ENCODE measurements around the gene TBC1D19.

The TBC1D19 gene

GRCh38 chr4:26779224-26779623 is 195.3 kb downstream of the TBC1D19 start:
- no peak overlapping the region for H3K27ac ChIP-seq
- H3K4me3 ChIP-seq (ENCODE audit: low read depth, low read length) = no peak overlapping the region
- H3K27me3 ChIP-seq (ENCODE audit: insufficient read depth, low read depth, severe bottlenecking) = no peaks in the 10 kb centered on the region
- H3K9me3 ChIP-seq (ENCODE audit: severe bottlenecking) = peaks cover 2% of the 10 kb centered on the region
- TF ChIP-seq, protein P1, sequence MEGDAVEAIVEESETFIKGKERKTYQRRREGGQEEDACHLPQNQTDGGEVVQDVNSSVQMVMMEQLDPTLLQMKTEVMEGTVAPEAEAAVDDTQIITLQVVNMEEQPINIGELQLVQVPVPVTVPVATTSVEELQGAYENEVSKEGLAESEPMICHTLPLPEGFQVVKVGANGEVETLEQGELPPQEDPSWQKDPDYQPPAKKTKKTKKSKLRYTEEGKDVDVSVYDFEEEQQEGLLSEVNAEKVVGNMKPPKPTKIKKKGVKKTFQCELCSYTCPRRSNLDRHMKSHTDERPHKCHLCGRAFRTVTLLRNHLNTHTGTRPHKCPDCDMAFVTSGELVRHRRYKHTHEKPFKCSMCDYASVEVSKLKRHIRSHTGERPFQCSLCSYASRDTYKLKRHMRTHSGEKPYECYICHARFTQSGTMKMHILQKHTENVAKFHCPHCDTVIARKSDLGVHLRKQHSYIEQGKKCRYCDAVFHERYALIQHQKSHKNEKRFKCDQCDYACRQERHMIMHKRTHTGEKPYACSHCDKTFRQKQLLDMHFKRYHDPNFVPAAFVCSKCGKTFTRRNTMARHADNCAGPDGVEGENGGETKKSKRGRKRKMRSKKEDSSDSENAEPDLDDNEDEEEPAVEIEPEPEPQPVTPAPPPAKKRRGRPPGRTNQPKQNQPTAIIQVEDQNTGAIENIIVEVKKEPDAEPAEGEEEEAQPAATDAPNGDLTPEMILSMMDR (IDR thresholded peaks at IDR 0.05; ENCODE audit: low read depth, low read length) = no peak
- H3K36me3 ChIP-seq = no peaks in the 10 kb centered on the region
- DNase-seq = no peak

GRCh38 chr4:26779674-26780073 is 195.8 kb downstream of the TBC1D19 start:
- no peak overlapping the region for H3K27ac ChIP-seq
- no peaks in the 10 kb centered on the region for H3K27me3 ChIP-seq (ENCODE audit: insufficient read depth, low read depth, severe bottlenecking)
- H3K36me3 ChIP-seq = no peaks in the 10 kb centered on the region
- H3K4me3 ChIP-seq (ENCODE audit: low read depth, low read length) = no peak overlapping the region
- H3K9me3 ChIP-seq (ENCODE audit: severe bottlenecking) = no peaks in the 10 kb centered on the region
- TF ChIP-seq, protein P1 (IDR thresholded peaks at IDR 0.05; ENCODE audit: low read depth, low read length) = no peak
- no peak for DNase-seq

GRCh38 chr4:26780539-26780938 is 196.7 kb downstream of the TBC1D19 start:
- H3K4me3 ChIP-seq (ENCODE audit: low read depth, low read length) = no peak overlapping the region
- TF ChIP-seq, protein P1 (IDR thresholded peaks at IDR 0.05; ENCODE audit: low read depth, low read length) = no peak
- no peaks in the 10 kb centered on the region for H3K9me3 ChIP-seq (ENCODE audit: severe bottlenecking)
- no peak for DNase-seq
- H3K36me3 ChIP-seq = no peaks in the 10 kb centered on the region
- no peaks in the 10 kb centered on the region for H3K27me3 ChIP-seq (ENCODE audit: insufficient read depth, low read depth, severe bottlenecking)
- H3K27ac ChIP-seq = no peak overlapping the region

GRCh38 chr4:26782168-26782829 is 198.4 kb downstream of the TBC1D19 start:
- TF ChIP-seq, protein P1 (IDR thresholded peaks at IDR 0.05; ENCODE audit: low read depth, low read length) = no peak
- no peaks in the 10 kb centered on the region for H3K27me3 ChIP-seq (ENCODE audit: insufficient read depth, low read depth, severe bottlenecking)
- H3K36me3 ChIP-seq = no peaks in the 10 kb centered on the region
- H3K4me3 ChIP-seq (ENCODE audit: low read depth, low read length) = no peak overlapping the region
- no peaks in the 10 kb centered on the region for H3K9me3 ChIP-seq (ENCODE audit: severe bottlenecking)
- DNase-seq = no peak
- H3K27ac ChIP-seq = no peak overlapping the region

- Histone ChIP-seq H3K4me3 (ENCODE audit: low read depth, low read length) (no peak overlapping the region), H3K27ac (no peak overlapping the region), H3K27me3 (ENCODE audit: insufficient read depth, low read depth, severe bottlenecking) (no peaks in the 10 kb centered on the region), H3K36me3 (no peaks in the 10 kb centered on the region), H3K9me3 (ENCODE audit: severe bottlenecking) (no peaks in the 10 kb centered on the region)
- TF ChIP-seq, protein P1 (IDR thresholded peaks at IDR 0.05; ENCODE audit: low read depth, low read length) = no peak
- DNase-seq = no peak
Measured at GRCh38 chr4:26782830-26783202, 198.9 kb downstream of the TBC1D19 start.

All from WERI-Rb-1 (cell line).